GM20000 (cell line): ENCODE data around the gene SUN1.
A peak's percentile ranks its signal among the peaks of the same experiment; 100 is the strongest.

Experiments
- DNase-seq: peaks from one replicate; pipeline ENCODE4 v3.0.0; 2012; ENCODE audit warnings: low spot score
- TF ChIP-seq, protein P1 (sequence below): IDR thresholded peaks from 2 replicates; pipeline ENCODE4 v1.5.1; 2012; ENCODE audit warnings: mild to moderate bottlenecking, control low read depth; ENCODE audit errors: extremely low read depth, missing control alignments

Gene SUN1

DNA sequence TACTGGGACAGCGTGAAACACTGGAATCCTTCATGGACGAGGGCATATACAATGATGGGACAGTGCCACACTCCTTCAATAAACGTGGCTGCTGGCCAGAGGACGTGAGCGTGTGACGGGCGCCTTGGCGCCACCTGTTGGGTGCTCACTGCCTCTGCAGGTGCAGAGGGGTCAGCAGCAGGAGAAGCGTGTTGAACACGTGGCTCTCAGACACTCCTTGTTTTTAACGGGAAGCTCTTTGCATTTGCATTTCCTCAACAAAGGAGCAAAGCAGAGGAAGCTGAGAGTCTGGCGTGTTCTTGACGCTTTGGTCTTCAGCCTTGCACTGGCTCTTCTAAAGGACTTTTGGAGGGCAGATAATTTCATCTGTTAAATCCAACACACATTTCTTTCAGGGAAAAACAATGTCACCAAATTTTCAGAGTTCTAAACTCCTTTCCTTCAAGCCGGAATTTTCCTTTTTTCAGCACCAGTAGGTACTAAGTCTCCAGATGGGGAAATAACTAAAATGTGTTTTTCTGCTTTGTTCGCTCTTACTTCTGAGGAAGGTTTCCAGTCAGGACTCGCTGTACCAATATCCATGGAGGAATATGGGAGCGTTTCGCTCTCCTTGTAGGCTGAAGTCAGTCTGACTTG, 41.2 kb downstream of the SUN1 start:
- DNase-seq: peak; percentile 88
- TF ChIP-seq, protein P1, sequence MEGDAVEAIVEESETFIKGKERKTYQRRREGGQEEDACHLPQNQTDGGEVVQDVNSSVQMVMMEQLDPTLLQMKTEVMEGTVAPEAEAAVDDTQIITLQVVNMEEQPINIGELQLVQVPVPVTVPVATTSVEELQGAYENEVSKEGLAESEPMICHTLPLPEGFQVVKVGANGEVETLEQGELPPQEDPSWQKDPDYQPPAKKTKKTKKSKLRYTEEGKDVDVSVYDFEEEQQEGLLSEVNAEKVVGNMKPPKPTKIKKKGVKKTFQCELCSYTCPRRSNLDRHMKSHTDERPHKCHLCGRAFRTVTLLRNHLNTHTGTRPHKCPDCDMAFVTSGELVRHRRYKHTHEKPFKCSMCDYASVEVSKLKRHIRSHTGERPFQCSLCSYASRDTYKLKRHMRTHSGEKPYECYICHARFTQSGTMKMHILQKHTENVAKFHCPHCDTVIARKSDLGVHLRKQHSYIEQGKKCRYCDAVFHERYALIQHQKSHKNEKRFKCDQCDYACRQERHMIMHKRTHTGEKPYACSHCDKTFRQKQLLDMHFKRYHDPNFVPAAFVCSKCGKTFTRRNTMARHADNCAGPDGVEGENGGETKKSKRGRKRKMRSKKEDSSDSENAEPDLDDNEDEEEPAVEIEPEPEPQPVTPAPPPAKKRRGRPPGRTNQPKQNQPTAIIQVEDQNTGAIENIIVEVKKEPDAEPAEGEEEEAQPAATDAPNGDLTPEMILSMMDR: peak; percentile 90

DNA sequence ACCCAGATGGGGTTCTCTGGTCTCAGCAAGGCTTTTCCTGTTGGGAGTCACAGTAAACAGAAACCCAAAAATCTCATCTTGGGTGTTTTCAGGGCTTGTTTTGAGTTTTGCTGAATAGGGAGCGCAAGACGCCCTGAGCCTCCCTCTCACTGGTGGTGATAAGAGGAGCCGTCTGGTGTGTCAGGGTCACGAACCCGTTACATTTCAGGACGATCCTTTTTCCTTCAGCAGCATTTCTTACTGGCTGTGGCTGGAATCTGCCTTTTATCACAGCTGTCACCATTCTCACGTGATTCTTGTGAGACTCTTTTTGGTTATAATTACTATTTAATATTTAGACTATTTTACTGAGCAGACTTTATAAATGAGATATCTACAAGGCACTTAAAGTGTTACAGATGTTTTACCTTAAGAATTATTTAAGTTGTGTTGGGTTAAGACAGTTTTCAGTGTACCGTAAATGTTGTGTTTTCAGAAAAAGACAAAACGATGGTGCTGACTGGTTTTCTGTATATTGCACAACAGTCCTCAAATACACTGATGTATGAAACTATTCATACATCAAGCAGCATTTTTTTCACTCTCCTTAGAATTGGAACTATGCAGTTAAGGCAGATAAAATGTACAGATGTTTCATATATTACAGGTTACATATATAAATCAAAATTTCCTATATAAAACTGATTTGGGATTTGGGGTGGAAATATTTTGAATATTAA, 41.9 kb downstream of the SUN1 start:
- TF ChIP-seq, protein P1: no peak
- DNase-seq: no peak

DNA sequence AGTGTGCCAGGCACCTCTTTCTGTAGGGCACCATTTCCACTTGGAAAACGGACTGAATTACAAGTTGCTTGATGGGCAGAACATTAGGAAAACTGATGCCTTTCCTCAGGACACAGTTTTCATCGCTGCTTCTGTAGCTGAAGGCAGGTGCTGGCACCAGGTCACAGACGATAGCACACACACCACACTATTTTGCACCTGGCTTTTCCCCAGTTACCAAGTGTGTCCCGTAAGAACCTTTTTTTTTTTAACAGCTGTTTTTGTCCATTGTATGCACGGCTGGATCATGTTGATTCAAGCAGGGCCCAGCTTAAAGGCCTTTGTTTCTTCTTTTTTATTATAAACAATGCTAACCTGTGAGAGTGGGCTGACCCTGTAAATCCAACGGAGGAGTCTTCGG, 42.8 kb downstream of the SUN1 start:
- TF ChIP-seq, protein P1: no peak
- DNase-seq: no peak

DNA sequence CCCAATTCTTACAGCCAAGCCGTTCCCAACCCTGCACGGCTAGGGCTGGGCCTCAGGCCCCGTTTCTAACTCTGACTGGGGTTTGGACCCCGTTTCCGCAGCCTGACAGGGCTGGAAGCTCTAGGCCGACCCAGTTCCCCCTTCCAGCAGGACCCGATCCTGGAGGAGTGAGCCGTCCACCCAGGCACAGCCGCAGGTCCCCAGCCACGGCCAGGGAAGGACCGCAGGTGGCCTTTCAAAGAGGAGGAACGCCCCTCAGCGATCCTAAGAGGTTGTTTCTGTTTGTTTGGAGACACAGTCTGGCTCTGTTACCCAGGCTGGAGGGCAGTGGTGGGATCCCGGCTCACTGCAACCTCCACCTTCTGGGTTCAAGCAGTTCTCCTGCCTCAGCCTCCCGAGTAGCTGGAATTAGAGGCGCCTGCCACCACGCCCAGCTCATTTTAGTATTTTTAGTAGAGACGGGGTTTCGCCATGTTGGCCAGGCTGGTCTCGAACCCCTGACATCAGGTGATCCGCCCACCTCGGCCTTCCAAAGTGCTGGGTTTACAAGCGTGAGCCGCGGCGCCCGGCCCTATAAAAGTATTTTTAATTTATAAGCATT, 43.3 kb downstream of the SUN1 start:
- no peak for DNase-seq
- TF ChIP-seq, protein P1: no peak

DNA sequence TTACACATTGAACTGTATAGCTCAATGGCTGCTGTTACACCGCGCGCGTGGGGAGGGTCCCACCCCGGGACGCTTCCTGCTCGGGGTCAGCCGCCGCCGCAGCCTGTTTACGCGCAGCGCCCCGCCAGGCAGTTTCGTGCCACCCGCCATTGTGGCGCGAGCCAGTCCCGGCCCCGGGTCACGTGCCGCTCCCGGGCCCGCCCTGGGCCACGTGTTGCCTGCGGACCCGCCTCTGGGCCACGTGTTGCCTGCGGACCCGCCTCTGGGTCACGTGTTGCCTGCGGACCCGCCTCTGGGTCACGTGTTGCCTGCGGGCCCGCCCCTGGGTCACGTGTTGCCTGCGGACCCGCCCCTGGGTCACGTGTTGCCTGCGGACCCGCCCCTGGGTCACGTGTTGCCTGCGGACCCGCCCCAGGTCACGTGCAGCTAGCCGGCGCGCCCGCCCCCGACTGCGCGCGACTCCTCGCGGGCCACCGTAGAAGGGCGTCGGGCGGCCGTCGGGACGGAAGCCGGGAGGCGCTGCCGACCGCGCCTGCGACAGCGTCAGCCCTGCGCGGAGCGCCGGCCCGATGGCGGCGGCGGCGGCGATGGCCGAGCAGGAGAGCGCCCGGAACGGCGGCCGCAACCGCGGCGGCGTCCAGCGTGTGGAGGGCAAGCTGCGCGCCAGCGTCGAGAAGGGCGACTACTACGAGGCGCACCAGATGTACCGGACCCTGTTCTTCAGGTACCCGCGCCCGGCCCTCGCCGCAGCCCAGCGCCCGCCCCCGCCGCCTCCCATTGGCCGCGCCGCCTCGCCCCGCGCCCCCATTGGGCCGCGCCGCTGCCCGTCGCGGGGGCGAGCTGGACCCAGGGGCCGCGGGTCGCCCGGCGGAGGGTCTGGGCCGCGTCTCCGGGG, 44.0 kb downstream of the SUN1 start, which contains the start of gene GET4:
Gene GET4 (plus strand): TSS at position 478 of the 895 bp plus-strand sequence. CDS start 92 bp downstream, at position 570.
- DNase-seq: peak; percentile 96
- TF ChIP-seq, protein P1: no peak

DNA sequence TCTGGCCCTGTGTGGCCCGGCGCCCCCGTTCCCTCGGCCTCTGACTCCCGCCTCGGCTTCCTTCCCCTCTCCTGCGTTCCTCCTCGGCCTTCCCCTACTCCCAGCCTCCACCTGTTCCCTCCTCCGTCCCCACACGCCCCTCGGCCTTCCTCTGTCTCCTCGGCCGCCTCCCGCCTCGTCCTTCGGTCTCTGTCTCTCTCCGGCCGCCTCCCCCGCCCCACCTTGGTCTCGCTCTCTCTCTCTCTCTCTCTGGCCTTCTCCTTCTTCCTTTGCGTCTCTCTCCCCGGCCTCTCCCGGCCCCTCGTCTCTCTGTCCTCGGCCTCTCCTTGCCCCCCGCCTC, 44.7 kb downstream of the SUN1 start:
- TF ChIP-seq, protein P1: no peak
- no peak for DNase-seq
